NCI-H446 treated with DMSO at 0.1 percent for 48 hours (cell line): ENCODE results near the gene TMEM171.

ENCODE experiments used
- DNase-seq: peaks from one replicate; lab custom pipeline; 2025; lab: John Stamatoyannopoulos, UW

Gene TMEM171

DNA sequence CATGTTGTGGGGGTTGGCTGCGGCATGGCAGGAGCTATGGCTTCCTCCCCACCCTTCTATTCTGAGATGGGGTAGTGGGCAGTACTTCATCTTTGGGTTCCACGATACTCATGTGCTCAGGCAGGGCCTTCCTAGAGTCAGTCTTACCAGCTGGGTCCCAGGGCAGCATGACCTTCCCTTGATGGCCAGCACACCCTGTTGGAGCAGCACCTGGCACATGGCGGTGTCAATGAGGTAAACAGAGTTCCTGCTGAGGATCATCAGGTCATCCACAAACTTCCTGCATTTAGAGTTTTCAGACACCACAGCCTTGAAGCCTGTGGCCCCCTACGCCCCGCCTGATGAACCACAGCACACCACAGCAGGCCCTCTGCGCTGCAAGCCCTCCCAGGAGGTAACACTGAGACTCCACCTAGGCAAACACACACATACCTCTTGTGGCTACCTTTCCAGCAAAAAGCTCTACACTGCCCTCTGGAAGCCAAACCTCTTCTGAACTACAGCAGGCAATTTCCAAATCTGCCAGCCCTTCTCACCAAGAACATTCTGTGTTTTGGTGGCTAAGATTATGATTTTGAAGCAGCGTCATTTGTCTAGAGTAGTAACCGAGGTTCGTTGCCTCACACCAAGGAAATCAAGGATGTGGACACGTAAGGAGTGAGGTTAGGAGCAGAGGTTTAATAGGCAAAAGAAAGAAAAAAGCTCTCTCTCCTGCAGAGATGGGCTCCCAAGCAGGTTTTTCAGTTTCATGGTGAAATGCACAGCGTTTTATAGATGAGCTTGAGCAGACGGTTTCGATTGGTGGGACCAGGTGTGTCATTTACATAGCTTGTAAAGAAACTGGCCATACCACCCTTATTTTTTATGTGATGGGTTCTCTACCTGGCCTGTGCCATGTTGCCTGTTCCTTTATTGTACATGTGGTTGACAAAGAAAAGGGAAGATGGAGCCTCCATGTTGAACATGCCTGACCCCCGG is 32.3 kb downstream of the TMEM171 start:
- DNase-seq: no peak

DNA sequence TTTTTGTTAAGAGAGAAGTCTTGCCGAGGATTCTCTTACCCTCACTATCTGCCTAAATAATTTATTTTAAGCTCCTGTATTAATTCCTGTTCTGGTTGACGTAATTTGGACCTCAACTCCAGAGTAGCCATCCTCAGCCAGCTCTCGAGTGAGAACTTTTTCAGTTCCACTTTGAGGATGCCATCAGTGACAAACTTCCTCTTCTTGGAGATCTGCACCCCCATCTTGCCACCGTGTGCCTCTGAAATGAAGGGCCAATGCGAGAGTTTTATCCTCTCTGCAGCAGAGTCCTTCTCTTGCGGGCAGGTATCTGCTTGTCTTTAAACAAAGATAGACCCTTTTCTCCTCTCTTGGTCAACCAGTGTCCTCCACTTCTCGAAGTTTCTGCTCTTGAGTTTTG is 33.1 kb downstream of the TMEM171 start:
- no peak for DNase-seq

DNA sequence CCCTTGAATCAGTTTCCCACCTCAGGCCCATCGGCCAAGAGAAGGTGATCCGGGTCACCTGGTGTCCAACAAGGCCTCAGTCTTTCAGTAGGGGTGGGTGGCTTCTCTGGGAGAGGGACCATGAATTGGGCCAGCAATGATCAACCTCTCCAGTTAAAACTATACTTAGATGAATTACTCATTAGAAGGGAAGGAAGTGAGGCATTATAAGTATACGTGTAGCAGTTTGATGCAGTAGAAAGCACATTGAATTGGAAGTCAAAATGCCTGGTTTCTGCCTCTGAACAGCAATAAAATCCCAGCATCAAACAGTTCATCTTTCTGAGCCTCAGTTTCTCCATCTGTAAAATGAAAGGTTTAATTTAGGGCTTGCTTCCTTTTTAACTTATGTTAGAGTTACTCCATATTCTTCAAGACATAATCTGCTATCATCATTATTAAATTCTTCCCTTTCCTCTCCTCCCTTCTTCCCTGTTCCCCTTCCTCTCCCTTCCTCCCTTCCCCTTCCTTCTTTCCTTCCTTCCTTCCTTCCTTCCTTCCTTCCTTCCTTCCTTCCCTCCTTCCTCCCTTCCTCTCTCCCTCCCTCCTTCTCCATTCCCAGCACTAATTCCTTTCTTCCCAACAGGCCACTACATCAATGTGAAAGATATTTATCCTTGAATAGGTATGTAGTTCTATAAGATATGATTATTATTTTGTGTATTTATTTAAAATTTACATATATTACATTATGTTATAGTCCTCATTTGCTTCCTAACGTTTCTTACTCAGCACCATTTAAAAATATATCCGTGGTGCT is 34.0 kb downstream of the TMEM171 start:
- no peak for DNase-seq

DNA sequence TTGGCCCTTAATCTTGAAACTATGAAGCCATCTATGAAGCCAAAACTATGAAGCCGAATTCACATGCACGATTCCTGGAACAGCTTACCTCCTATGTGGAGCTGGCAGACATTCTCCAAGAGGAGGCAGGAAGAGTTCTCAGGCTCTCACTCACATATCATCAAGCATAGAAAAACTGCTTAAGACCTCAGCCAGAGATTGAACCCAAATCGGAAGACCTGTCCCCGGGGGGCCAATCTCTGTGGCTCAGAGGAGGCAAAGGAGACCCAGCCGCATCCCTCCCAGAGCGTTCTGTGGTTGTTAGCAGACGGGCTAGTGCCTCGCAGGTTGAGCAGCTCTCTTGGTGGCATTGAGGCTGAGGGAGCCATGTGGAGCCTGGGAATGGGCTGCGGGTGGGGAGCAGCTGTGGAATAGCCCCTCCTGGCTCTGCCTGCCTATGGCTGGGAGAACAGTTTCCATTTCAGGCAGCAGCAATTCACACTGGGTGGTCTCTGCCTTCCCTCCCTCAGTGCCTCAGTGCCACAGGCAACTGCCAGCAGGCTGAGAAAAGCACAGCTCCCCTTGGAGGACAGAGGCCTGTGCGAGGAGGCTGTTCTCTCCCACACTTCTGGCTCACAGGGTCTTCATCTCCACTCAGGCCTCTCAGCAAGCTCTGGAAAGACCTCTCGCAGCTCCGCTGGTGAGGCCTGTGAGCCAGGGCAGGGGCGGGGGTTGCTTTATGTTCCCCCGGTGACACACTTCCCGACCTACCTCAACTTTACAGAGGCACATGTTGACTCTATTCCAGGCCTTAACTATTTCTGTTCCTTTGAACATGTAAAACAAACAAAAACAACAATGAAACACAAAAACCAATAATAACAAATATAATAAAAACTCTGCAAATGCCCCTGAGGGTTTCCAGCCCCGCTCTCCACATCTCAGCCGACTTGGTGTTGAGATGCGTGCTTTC is 35.2 kb downstream of the TMEM171 start:
- DNase-seq: no peak

DNA sequence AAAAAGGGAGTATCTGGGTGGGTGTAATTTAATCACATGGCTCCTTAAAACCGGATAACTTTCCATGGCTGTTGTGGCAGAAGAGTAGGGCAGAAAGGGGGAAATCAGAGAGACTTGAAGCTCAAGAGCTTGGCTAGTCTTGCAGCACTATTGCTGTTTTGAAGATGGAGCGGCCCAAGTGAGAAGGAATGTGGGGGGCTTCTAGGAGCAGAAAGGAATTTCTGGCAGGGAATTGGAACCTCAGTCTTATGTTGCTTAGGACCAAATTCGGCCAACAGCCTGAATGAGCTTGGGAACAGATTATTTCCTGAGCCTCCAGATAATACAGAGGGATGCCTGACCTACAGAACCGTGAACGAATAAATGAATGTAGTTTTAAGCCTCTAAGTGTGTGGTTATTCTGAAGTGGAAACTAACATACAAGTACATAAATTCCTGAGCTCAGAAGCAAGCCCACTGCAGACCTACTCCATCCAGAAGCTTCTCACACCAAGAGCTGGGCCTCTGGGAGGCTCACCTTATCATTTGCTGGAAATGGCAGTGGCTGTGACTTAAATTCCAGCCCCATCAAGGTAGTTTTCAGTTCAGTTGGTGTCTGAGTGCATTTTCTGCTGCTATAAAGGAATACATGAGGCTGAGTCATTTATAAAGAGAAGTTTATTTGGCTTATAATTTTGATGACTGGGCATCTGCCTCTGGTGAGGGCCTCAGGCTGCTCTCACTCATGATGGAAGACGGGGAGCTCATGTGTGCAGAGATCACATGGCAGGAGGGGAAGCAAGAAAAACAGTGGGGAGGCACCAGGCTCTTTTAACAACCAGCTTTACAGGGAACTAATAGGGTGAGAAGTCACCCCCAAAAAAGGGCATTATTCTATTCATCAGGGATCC is 37.3 kb downstream of the TMEM171 start:
- DNase-seq: no peak

DNA sequence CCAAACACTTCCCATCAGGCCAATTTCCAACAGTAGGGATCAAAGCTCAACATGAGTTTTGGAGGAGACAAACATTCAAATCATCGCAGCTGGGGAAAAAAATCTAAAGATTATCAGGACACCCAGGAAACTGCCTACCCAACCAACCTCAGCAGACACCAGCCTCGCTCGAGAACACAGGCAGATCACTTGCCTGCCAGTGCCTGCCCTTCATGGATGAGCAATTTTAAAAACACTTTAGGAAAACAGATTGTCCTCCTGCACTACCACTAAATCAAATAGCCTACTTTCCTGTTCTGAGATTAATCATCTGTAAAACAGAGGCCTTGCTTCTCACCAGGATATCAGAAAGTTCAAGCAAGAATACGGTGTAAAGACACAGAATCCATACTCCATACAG is 37.9 kb downstream of the TMEM171 start:
- DNase-seq: no peak

DNA sequence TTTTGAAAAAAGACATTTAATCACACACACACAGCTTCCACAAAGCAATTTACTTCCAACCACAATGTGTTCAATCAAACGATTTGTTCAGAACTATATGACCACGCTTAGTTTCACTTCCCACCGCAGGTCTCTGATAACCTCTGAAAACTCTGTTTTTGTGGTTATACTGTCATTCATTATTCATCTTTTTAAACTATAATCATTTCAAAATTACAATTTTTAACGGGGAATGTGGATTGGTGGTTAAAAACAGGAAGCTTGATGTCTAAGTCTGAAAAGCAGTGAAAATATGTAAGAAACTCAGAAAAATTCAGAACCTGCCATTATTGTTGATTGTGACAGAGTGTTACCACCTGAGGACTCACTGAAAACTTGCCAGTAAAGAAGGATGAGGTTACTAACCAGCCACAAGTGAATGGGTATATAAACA is 39.9 kb downstream of the TMEM171 start:
- DNase-seq: no peak

DNA sequence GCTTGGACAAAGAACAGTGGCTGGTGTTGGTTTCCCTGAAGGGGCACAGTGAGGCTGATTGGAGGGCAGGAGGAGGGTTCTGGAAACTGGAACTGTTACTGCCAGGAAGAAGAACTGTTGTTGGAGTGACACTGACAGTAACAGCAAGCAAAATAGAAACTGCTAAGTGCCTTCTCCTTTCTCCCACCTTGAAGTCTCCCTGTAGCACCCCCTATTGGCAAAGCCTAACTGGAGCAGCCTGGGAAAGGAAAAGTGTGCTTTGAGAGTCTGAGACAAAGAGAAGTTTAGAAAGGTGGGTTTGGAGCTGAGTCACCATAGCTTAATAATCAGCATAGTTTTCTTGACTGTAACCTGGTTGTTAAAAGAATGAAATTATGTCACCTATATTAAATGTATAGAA is 50.1 kb downstream of the TMEM171 start:
- DNase-seq: no peak

DNA sequence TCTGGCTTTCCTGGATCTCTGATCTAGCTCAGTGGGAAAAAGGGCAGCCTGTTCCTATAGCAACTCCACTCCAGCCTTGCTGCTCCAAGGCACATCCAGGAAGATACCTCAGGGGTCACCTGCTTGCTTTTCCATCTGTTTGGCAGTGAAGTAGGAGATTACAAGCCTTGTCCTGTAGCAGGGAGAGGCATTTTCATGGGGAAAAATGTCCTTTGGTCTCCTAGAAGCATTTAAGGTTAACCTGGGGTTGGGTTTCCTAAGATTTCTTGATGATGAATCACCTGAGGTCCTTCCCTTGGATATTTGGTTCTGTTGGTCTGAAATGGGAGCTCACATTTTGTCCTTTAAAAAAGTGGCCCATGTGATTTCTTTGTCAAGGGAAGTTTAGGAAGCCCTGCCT is 51.1 kb downstream of the TMEM171 start:
- no peak for DNase-seq

DNA sequence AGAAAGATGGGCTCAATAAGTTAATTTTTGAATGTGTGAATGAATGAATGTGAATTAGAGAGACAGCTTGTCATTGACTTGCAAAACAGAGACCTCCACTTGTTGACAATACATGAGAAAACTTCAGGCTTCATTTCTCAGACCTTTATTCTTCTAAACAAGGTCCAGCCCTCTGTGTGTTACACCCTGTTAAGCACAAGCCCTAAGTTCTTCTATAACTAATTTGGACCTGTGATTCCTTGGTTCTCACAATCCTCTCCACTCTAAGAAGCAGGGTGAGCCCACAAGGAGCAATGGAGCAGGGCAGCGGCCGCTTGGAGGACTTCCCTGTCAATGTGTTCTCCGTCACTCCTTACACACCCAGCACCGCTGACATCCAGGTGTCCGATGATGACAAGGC is 52.6 kb downstream of the TMEM171 start, which contains the start of gene TMEM174:
Gene TMEM174, plus strand, starts transcription at position 243 of the 400 bp plus-strand sequence. Its CDS starts 51 bp downstream, at position 294.
- no peak for DNase-seq

DNA sequence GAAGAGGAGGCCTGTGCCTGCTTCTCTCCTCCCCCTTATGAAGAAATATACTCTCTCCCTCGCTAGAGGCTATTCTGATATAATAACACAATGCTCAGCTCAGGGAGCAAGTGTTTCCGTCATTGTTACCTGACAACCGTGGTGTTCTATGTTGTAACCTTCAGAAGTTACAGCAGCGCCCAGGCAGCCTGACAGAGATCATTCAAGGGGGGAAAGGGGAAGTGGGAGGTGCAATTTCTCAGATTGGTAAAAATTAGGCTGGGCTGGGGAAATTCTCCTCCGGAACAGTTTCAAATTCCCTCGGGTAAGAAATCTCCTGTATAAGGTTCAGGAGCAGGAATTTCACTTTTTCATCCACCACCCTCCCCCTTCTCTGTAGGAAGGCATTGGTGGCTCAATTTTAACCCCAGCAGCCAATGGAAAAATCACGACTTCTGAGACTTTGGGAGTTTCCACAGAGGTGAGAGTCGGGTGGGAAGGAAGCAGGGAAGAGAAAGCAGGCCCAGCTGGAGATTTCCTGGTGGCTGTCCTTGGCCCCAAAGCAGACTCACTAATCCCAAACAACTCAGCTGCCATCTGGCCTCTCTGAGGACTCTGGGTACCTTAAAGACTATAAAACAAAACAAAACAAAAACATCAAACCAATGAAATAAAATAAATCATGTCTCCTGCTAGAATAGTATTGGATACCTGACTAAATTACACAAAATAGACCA is 53.9 kb downstream of the TMEM171 start:
- no peak for DNase-seq

DNA sequence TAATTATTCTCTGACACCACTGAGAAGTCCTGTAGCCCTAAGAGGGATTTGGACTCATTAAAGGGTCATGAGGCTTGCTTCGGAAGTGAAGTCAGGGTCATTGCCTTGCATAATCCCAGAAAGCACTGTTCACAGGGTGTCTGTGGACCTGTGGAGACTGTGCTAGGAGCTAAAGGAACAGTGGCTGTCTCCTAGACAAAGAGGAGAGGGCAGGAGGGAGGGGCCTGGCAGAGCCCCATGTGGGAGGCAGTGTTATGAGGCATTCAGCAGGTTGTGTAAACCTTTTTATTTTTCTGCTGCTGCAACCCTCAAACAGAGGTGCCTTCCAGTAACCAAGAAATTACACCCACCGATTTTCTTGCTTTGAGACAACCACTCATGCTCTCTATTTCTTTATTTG is 55.9 kb downstream of the TMEM171 start:
- no peak for DNase-seq

DNA sequence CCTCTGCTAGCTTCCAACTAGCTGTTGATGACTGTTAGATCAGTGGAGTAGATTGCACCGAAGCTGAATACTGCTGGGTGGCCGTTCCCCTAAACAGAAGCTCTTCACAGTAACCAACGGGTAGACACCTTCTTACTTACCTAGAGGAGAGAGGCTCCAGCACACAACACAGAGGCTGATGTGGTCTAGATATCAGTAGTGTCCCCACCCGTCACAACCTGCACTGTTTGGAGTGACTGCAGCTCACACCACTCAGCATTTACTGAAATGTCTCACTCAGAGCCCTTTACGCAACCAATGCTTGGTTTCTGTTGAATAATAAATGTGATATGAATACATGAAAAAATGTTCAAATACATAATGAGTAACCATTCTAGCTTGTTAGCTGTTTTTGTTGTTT is 57.9 kb downstream of the TMEM171 start:
- no peak for DNase-seq

DNA sequence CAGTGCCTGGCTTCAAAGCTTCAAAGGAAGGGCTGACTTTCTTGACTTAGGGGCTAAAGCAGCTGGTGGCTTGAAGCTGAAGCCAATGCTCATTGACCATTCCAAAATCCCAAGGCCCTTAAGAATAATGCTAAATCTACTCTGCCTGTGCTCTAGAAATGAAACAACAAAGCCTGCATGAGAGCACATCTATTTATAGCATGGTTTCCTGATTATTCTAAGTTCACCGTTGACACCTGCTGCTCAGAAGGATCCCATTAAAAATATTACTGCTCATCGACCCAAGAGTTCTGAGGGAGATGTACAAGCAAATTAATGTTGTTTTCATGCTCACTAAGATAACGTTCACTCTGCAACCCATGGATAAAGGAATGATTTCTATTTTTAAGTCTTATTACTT is 59.4 kb downstream of the TMEM171 start:
- no peak for DNase-seq

DNA sequence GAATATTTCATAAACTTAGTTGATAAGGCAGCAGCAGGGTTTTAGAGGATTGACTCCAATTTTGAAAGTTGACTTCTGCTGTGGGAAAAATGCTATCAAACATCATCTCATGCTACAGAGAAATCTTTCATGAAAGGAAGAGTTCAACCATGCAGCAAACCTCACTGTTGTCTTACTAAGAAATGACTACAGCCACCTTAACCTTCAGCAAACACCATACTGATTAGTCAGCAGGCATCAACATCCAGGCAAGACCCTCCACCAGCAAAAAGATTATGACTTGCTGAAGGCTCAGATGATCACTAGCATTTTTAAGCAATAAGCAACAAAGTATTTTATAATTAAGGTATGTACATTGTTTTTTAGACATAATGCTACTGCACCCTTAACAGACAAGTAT is 60.2 kb downstream of the TMEM171 start:
- DNase-seq: no peak
